ENCODE results near the gene MTARC2. TPM values are rescaled to one million over a fixed set of nuclear protein-coding genes. Genes with fewer than 3 reads are reported as not detected.

The MTARC2 gene
- total RNA-seq, 1 experiment from 2014 or later = not detected

GRCh38 chr1:220825819-220826551 is 77.9 kb downstream of the MTARC2 start:
- DNase-seq (ENCODE audit: low spot score) = no peak
- H3K4me1 ChIP-seq (ENCODE audit: insufficient read depth, low read length, poor library complexity, severe bottlenecking) = no peaks in the 10 kb centered on the region
- H3K4me3 ChIP-seq (ENCODE audit: low read depth, low read length, poor library complexity, severe bottlenecking) = no peak overlapping the region
- ChIA-PET POLR2A (ENCODE audit: low non-redundant PET) (no interaction called here), CTCF (no interaction called here)
- H3K9me3 ChIP-seq (ENCODE audit: low read depth, low read length, poor library complexity, severe bottlenecking) = no peaks in the 10 kb centered on the region
- no peaks in the 10 kb centered on the region for H3K27me3 ChIP-seq (replicated peaks; ENCODE audit: insufficient read depth, low read depth, low read length, poor library complexity)
- intact Hi-C loops (cut with micrococcal nuclease; ENCODE audit: unreplicated experiment) = no loop called here
- H3K36me3 ChIP-seq (ENCODE audit: insufficient read depth, low read length, poor library complexity, severe bottlenecking) = no peaks in the 10 kb centered on the region
- BruUV-seq (replicated peaks) = no TSS peak
- TF ChIP-seq CTCF (conservative IDR thresholded peaks at IDR 0.05; ENCODE audit: low read depth, low read length) (no peak), EZH2 (IDR thresholded peaks at IDR 0.05; ENCODE audit: borderline replicate concordance, low read depth, low read length, poor library complexity, severe bottlenecking) (no peak)
- no peak overlapping the region for H3K27ac ChIP-seq (ENCODE audit: low read depth, low read length, poor library complexity, severe bottlenecking)

- TF ChIP-seq CTCF (conservative IDR thresholded peaks at IDR 0.05; ENCODE audit: low read depth, low read length) = no peak
- TF ChIP-seq EZH2 (IDR thresholded peaks at IDR 0.05; ENCODE audit: borderline replicate concordance, low read depth, low read length, poor library complexity, severe bottlenecking) = no peak
- Histone ChIP-seq H3K27ac (ENCODE audit: low read depth, low read length, poor library complexity, severe bottlenecking) (no peak overlapping the region), H3K4me3 (ENCODE audit: low read depth, low read length, poor library complexity, severe bottlenecking) (no peak overlapping the region), H3K9me3 (ENCODE audit: low read depth, low read length, poor library complexity, severe bottlenecking) (no peaks in the 10 kb centered on the region), H3K4me1 (ENCODE audit: insufficient read depth, low read length, poor library complexity, severe bottlenecking) (no peaks in the 10 kb centered on the region), H3K27me3 (replicated peaks; ENCODE audit: insufficient read depth, low read depth, low read length, poor library complexity) (no peaks in the 10 kb centered on the region), H3K36me3 (ENCODE audit: insufficient read depth, low read length, poor library complexity, severe bottlenecking) (no peaks in the 10 kb centered on the region)
- ChIA-PET POLR2A (ENCODE audit: low non-redundant PET) (no interaction called here), CTCF (no interaction called here)
- no TSS peak for BruUV-seq (replicated peaks)
- intact Hi-C loops (cut with micrococcal nuclease; ENCODE audit: unreplicated experiment) = no loop called here
- DNase-seq (ENCODE audit: low spot score) = no peak
Measured at GRCh38 chr1:220826729-220827128, 78.6 kb downstream of the MTARC2 start.

GRCh38 chr1:220827445-220828178 is 79.5 kb downstream of the MTARC2 start:
- no peak for DNase-seq (ENCODE audit: low spot score)
- no peaks in the 10 kb centered on the region for H3K9me3 ChIP-seq (ENCODE audit: low read depth, low read length, poor library complexity, severe bottlenecking)
- H3K27me3 ChIP-seq (replicated peaks; ENCODE audit: insufficient read depth, low read depth, low read length, poor library complexity) = no peaks in the 10 kb centered on the region
- no peak for TF ChIP-seq EZH2 (IDR thresholded peaks at IDR 0.05; ENCODE audit: borderline replicate concordance, low read depth, low read length, poor library complexity, severe bottlenecking)
- H3K36me3 ChIP-seq (ENCODE audit: insufficient read depth, low read length, poor library complexity, severe bottlenecking) = no peaks in the 10 kb centered on the region
- H3K4me3 ChIP-seq (ENCODE audit: low read depth, low read length, poor library complexity, severe bottlenecking) = no peak overlapping the region
- no peak overlapping the region for H3K27ac ChIP-seq (ENCODE audit: low read depth, low read length, poor library complexity, severe bottlenecking)
- H3K4me1 ChIP-seq (ENCODE audit: insufficient read depth, low read length, poor library complexity, severe bottlenecking) = no peaks in the 10 kb centered on the region
- CTCF ChIA-PET = no interaction called here
- intact Hi-C loops (cut with micrococcal nuclease; ENCODE audit: unreplicated experiment) = no loop called here
- POLR2A ChIA-PET (ENCODE audit: low non-redundant PET) = no interaction called here
- no TSS peak for BruUV-seq (replicated peaks)
